ENCODE results near the gene GSTK1.
A peak's percentile ranks its signal among the peaks of the same experiment; 100 is the strongest.
"Not testable (repeated sequence)": the region's sequence is repeated elsewhere in the genome, so short reads cannot be mapped to it uniquely, and the experiment has no call there.

GSTK1 gene

DNA sequence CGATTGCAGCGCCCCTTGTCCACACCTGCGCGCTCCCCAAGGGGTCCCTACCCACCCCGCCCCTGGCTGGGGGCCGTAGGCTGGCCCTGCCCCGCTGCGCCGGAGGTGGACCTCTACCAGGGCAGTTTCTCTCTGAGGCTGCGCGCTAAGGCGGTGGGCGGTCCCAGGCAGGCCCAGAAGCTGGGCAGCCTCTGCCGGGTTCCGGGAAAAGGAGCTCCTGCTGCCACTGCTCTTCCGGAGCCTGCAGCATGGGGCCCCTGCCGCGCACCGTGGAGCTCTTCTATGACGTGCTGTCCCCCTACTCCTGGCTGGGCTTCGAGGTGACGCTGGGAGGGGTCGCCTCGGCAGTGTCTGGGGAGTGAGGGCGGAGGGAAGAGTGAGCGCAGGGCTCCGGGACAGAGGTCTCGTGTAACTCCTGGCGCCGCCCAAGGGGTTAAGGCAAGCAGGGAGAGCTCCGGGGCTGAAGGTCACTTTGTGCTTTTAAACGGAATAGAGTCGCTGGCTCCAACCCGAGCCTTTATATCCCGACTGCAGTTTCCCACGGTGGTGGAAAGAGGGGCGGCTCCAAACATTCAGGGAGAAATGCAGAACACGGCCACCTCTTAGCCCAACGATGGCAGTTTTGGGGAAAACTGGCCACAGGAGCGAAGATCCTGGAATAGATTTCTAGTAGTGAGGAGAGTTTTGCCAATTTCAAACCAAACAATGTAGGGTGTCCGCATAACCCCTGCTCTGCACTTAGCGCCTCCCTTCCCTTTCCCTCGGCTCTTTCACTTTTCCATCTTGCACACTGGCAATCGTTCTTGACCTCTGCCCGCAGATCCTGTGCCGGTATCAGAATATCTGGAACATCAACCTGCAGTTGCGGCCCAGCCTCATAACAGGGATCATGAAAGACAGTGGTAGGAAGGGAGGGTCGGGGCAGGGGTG lies at the start of gene GSTK1:
Gene GSTK1, plus strand, starts transcription at position 176 of the 930 bp plus-strand sequence. Its CDS starts 73 bp downstream, at position 249.
- in situ Hi-C loops (cut with HindIII; ENCODE audit: low pct_unique_long_range_greater_than_20kb, low sequenced_read_pairs): no loop called here

GRCh38 chr7:143213478-143213877 lies 49.8 kb upstream of the GSTK1 start:
- DNase-seq (ENCODE audit: low read depth in 1 of 2, low spot score in 1 of 2); in situ Hi-C loops (cut with HindIII; ENCODE audit: low pct_unique_long_range_greater_than_20kb, low sequenced_read_pairs): not testable (repeated sequence)

More for the DNA sequence above, at the start of gene GSTK1:
- peak; percentile 65 to 67 for DNase-seq (ENCODE audit: low read depth in 1 of 2, low spot score in 1 of 2)
- TF ChIP-seq JUND (IDR thresholded peaks at IDR 0.05; ENCODE audit: low read depth): no peak

- no peak for TF ChIP-seq JUND (IDR thresholded peaks at IDR 0.05; ENCODE audit: low read depth)
- peak; percentile 26 to 89 for DNase-seq (ENCODE audit: low read depth in 1 of 2, low spot score in 1 of 2)
- in situ Hi-C loops (cut with HindIII; ENCODE audit: low pct_unique_long_range_greater_than_20kb, low sequenced_read_pairs): no loop called here
These were observed 48.2 kb upstream of the GSTK1 start for GRCh38 chr7:143214789-143215679.

DNA sequence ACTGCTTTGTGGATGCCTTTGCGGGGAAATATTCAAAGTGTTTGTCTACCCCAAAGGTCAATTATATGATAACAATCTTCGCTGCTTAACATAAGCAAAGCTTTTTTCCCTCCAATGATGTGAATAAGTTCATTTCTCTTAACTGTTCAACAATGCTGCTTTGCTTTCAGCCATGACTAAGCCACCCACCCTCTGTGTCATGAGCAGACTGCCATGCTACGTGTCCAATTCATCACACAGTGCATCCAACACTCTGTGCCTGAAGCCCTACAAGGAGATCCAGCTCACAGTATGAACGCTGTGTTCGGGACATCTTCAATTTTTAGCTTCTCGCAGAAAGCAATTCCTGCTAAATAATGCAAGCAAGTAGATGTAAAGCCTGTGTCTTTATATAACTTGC lies 47.1 kb upstream of the GSTK1 start:
- in situ Hi-C loops (cut with HindIII; ENCODE audit: low pct_unique_long_range_greater_than_20kb, low sequenced_read_pairs): no loop called here
- no peak for DNase-seq (ENCODE audit: low read depth in 1 of 2, low spot score in 1 of 2)
- TF ChIP-seq JUND (IDR thresholded peaks at IDR 0.05; ENCODE audit: low read depth): no peak

DNA sequence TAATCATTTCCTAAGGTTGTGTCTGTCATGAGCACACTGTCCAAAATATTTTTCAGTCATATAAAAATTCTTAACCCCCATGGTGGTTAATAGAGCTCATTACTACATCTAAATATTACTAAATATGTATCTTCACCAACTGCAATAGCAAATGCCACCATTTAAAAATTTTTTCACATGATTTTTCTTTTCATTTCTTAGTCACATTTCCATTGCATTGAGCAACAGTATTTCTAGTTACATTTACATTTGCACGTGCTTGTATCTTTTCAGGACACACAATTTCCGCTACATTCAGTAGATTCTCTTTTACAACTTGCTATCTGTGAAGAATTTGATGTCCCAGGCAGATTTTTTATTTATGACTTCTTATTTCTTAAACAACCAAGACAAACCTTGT lies 46.6 kb upstream of the GSTK1 start:
- in situ Hi-C loops (cut with HindIII; ENCODE audit: low pct_unique_long_range_greater_than_20kb, low sequenced_read_pairs): no loop called here
- no peak for DNase-seq (ENCODE audit: low read depth in 1 of 2, low spot score in 1 of 2)
- TF ChIP-seq JUND (IDR thresholded peaks at IDR 0.05; ENCODE audit: low read depth): no peak

GRCh38 chr7:143217806-143218205 lies 45.4 kb upstream of the GSTK1 start:
- in situ Hi-C loops (cut with HindIII; ENCODE audit: low pct_unique_long_range_greater_than_20kb, low sequenced_read_pairs): no loop called here
- no peak for DNase-seq (ENCODE audit: low read depth in 1 of 2, low spot score in 1 of 2)
- TF ChIP-seq JUND (IDR thresholded peaks at IDR 0.05; ENCODE audit: low read depth): no peak

DNA sequence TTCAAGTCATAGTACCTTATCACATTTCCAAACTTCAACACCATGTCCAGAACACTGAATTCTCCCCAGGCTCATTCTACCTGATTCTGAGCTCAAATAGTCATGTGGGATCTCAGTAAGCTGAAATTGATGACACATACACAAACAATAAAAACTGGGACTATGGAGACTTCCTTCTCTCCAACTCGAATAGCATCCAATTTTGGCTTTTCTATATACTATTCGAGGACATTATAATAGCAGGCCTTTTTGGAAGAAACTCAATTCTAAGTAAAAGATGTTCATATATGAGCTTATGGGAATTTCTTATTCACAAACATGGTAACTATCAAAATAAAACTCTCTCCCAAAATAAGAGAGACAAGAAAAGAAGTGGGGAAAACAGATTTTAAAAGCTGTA lies 42.0 kb upstream of the GSTK1 start:
- in situ Hi-C loops (cut with HindIII; ENCODE audit: low pct_unique_long_range_greater_than_20kb, low sequenced_read_pairs): no loop called here
- no peak for DNase-seq (ENCODE audit: low read depth in 1 of 2, low spot score in 1 of 2)
- no peak for TF ChIP-seq JUND (IDR thresholded peaks at IDR 0.05; ENCODE audit: low read depth)

- no peak for TF ChIP-seq JUND (IDR thresholded peaks at IDR 0.05; ENCODE audit: low read depth)
- no peak for DNase-seq (ENCODE audit: low read depth in 1 of 2, low spot score in 1 of 2)
- in situ Hi-C loops (cut with HindIII; ENCODE audit: low pct_unique_long_range_greater_than_20kb, low sequenced_read_pairs): no loop called here
These were observed 41.5 kb upstream of the GSTK1 start, which contains the start of gene TAS2R40 for GRCh38 chr7:143221737-143222136. Gene TAS2R40, plus strand, starts transcription at chr7:143222037. Its CDS starts 42 bp downstream, at chr7:143222079.

DNA sequence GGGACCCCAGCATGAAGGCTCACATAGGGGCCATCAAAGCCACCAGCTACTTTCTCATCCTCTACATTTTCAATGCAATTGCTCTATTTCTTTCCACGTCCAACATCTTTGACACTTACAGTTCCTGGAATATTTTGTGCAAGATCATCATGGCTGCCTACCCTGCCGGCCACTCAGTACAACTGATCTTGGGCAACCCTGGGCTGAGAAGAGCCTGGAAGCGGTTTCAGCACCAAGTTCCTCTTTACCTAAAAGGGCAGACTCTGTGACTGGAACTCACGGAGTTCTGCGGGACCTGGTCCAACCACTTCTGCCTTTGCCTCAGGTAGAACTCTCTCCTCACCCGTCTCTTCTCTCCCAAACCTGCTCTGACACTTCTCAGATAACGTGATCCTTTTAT lies 40.5 kb upstream of the GSTK1 start:
- no peak for DNase-seq (ENCODE audit: low read depth in 1 of 2, low spot score in 1 of 2)
- TF ChIP-seq JUND (IDR thresholded peaks at IDR 0.05; ENCODE audit: low read depth): no peak
- in situ Hi-C loops (cut with HindIII; ENCODE audit: low pct_unique_long_range_greater_than_20kb, low sequenced_read_pairs): no loop called here

- DNase-seq (ENCODE audit: low read depth in 1 of 2, low spot score in 1 of 2): peak; percentile 26 to 89
- no peak for TF ChIP-seq JUND (IDR thresholded peaks at IDR 0.05; ENCODE audit: low read depth)
- in situ Hi-C loops (cut with HindIII; ENCODE audit: low pct_unique_long_range_greater_than_20kb, low sequenced_read_pairs): no loop called here
These were observed 39.5 kb upstream of the GSTK1 start for GRCh38 chr7:143223784-143224183.

- no peak for TF ChIP-seq JUND (IDR thresholded peaks at IDR 0.05; ENCODE audit: low read depth)
- in situ Hi-C loops (cut with HindIII; ENCODE audit: low pct_unique_long_range_greater_than_20kb, low sequenced_read_pairs): no loop called here
These were observed 38.2 kb upstream of the GSTK1 start for GRCh38 chr7:143225047-143225446.

DNA sequence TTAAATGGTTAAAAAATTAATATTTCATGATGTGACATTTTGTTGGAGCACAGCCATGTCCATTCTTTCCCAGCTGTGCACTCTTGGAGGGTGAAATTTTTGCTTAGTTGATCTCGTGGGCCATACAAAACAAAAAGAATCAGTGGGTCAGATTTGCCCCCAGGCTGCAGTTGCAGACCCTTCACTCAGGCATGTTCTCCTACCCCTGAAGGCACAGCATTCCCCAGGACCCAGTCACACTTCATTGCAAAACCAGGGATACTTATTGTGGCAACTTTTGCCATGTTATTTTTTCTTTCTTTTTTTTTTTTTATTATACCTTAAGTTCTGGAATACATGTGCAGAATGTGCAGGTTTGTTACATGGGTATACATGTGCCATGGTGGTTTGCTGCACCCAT lies 35.4 kb upstream of the GSTK1 start:
- in situ Hi-C loops (cut with HindIII; ENCODE audit: low pct_unique_long_range_greater_than_20kb, low sequenced_read_pairs): no loop called here
- TF ChIP-seq JUND (IDR thresholded peaks at IDR 0.05; ENCODE audit: low read depth): no peak
- no peak for DNase-seq (ENCODE audit: low read depth in 1 of 2, low spot score in 1 of 2)

More at GRCh38 chr7:143225047-143225446, 38.2 kb upstream of the GSTK1 start:
- no peak for DNase-seq (ENCODE audit: low read depth in 1 of 2, low spot score in 1 of 2)
